WI38 (cell line): ENCODE results near the gene CFAP410.
A peak's percentile ranks its signal among the peaks of the same experiment; 100 is the strongest.
"Not testable (repeated sequence)": the region's sequence is repeated elsewhere in the genome, so short reads cannot be mapped to it uniquely, and the experiment has no call there.

ENCODE experiments used
- H3K4me3 ChIP-seq: 2 replicates; pipeline ENCODE4 v1.5.1; 2011; ENCODE audit warnings: low read depth, mild to moderate bottlenecking, control low read depth, low read length
- TF ChIP-seq, protein P1 (sequence below): IDR thresholded peaks from 2 replicates; pipeline ENCODE4 v1.5.1; 2012; ENCODE audit warnings: low read depth, mild to moderate bottlenecking, control low read depth, low read length

CFAP410 gene

DNA sequence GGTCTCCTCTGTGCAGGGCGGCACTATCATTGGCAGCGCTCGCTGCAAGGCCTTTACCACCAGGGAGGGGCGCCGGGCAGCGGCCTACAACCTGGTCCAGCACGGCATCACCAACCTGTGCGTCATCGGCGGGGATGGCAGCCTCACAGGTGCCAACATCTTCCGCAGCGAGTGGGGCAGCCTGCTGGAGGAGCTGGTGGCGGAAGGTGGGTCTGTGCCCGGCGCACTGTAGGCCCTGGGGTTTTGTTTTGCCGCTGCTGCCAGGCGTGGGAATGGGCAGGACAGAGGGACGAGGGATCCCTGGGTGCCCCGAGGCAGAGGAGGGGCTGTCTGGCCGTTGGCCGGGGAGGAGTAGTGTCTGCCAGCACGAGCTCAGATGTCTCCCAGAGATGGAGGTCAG is 27.1 kb downstream of the CFAP410 start:
- H3K4me3 ChIP-seq, result no peak overlapping the region
- TF ChIP-seq, protein P1, sequence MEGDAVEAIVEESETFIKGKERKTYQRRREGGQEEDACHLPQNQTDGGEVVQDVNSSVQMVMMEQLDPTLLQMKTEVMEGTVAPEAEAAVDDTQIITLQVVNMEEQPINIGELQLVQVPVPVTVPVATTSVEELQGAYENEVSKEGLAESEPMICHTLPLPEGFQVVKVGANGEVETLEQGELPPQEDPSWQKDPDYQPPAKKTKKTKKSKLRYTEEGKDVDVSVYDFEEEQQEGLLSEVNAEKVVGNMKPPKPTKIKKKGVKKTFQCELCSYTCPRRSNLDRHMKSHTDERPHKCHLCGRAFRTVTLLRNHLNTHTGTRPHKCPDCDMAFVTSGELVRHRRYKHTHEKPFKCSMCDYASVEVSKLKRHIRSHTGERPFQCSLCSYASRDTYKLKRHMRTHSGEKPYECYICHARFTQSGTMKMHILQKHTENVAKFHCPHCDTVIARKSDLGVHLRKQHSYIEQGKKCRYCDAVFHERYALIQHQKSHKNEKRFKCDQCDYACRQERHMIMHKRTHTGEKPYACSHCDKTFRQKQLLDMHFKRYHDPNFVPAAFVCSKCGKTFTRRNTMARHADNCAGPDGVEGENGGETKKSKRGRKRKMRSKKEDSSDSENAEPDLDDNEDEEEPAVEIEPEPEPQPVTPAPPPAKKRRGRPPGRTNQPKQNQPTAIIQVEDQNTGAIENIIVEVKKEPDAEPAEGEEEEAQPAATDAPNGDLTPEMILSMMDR, result no peak

DNA sequence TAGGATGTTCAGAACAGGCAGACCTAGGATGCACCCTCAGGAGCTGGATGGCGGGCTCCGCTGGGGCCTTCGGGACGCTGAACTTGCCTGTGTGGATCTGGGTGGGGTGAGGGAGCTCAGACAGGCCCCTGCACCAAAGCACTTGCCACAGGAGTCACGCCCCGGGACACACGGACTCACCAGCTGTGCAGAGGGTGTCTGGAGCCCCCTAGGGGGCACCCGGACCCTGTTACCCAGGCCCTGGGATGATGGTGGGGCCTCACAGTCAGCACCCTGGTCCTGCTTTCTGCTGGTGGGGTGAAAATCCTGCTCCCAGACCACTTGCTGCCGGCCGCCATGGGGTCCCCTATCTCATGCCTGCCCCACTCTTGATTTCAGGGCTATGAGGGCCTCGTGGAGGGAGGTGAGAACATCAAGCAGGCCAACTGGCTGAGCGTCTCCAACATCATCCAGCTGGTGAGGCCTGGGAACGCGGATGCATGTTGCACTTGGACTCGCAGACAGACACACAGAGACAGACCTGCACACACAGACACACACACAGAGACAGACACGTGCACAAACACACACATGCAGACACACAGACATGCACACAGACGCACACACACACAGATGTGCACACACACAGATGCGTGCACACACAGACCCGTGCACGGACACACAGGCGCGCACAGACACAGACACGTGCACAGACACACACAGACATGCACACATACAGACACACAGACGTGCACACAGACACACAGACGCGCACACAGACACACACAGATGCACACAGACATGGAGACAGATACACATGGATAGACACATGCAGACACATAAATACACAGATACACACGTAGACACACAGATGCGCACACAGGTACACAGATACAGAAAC is 28.3 kb downstream of the CFAP410 start:
- TF ChIP-seq, protein P1, result no peak

DNA sequence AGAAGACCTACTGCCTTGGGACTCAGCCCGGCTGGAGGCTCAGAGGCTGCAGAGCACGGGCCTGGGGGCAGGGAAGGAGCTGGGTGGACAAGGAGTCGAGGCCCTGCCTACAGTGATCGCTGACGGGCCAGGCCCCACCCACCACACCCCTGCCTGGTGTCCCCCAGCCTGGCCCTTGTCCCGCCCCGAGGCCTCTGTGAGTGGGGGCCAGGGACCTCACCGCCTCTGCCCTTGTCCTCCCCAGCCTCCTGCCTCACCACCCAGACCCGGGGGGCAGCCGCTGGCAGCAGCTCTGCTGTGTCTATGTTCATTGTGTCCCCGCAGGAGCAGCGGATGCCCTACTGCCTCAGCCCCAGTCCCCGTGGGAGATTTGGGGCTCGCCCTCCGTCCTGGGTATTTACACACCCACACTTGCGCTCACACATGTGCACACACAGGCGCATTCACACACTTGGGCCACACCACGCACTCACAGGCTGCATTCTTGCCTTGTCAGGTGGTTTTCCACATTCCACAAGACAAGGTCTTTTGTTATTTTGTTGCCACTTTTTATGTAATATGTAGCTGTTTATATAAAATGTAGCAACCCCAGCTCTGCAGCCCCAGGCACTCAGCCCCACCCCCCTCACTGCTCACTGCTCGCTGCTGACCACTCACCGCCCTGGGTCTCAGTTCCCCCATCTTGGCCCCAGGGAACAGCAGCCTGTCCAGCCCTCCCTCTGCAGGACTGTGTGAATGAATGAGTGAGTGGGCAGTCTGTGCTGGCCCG is 32.1 kb downstream of the CFAP410 start:
- H3K4me3 ChIP-seq, result no peak overlapping the region
- TF ChIP-seq, protein P1, result no peak

More for the DNA sequence above, 28.3 kb downstream of the CFAP410 start:
- H3K4me3 ChIP-seq, result no peak overlapping the region

DNA sequence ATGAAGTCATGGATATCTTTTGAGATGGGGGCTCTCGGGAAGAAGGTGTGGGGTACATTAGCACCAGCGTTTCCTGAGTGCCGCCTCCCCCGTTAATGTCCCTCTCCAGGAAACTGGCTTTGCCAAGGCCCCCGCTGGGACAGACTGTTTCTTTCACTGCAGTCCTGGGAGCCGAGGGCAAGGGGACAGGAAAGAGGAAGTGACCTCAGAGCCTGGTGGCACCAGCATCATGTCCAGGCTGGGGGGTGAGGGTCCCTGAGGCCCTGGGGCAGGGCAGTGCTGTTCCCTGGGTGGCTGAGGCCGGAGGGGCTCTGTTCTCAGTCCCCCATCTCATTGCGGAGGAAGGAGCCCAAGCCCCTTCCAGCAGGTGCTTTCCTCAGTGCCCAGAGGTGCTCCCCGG is 33.5 kb downstream of the CFAP410 start:
- TF ChIP-seq, protein P1, result no peak
- no peak overlapping the region for H3K4me3 ChIP-seq

DNA sequence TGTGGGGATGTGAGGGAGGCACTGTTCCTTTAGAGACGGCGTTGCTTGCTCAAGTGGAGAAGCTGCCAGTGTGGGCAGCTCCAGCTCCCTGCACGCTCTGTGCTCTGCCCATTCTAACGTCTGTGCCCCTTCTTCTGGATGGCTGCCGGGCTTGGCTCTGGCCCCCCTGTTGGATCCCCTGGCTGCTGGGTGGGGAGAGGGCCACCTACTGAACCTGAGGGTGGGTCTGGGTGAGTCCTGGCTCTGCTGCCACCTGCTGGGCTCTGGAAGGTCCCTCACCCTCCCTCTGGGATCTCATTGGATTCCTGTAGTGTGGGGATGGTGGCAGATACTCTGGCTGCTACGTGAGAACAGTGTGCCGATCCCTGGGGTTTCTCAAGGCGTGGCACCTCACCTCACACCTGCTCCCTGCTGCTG is 34.3 kb downstream of the CFAP410 start:
- no peak overlapping the region for H3K4me3 ChIP-seq
- TF ChIP-seq, protein P1, result peak; percentile 66

DNA sequence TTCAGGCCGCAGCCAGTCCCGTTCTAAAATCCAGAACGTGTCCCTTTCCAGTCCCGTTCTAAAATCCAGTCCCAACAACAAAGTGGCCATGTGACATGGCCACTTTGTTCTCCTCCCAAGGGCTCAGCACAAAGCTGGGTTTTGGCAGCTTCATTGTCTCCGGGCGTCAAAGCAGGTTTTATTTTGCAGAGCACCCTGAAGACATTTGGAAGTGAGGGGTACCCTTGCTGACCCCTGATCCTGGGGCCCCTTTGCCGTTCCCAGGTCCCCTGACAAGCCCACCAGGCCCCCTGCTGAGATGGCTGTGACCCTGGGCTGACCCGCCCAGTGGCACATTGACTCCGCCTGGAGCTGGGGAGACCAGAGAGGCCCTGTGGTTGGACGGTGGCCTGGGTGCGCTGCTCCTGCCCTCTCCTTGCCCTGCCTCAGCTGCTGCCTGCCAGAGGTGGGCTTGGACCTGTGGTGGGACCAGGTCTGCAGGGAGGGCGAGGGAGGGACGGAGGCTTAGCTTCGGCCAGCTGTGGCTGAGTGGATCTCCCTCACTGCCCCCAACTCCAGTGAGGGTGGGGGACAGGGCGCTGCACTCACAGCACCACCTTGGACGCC is 35.1 kb downstream of the CFAP410 start:
- TF ChIP-seq, protein P1, result no peak
- H3K4me3 ChIP-seq, result no peak overlapping the region

DNA sequence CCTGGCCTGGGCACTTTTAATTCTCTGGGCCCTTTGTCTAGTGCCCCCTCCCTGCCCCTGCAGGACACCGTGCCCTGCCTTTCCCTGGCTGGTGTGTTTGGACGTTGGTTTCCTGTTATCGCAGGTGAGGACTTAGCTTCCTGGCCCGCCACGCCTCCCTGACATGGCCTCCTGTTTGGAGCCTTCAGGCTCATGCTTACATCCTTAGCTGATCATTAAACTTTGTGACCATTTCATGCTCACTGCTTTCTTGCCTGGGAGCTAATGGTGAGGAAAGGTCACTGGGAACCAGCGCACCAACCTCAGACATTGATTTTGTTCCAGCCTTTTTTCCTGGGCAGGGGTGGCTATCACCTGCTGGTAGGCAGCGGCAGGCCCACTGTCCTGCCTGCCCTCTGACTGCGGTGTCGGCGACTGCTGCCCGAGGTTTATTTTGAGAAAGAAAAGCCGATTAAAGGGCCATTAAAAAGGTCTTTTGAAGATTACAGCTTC is 35.7 kb downstream of the CFAP410 start:
- TF ChIP-seq, protein P1, result no peak
- H3K4me3 ChIP-seq, result no peak overlapping the region

DNA sequence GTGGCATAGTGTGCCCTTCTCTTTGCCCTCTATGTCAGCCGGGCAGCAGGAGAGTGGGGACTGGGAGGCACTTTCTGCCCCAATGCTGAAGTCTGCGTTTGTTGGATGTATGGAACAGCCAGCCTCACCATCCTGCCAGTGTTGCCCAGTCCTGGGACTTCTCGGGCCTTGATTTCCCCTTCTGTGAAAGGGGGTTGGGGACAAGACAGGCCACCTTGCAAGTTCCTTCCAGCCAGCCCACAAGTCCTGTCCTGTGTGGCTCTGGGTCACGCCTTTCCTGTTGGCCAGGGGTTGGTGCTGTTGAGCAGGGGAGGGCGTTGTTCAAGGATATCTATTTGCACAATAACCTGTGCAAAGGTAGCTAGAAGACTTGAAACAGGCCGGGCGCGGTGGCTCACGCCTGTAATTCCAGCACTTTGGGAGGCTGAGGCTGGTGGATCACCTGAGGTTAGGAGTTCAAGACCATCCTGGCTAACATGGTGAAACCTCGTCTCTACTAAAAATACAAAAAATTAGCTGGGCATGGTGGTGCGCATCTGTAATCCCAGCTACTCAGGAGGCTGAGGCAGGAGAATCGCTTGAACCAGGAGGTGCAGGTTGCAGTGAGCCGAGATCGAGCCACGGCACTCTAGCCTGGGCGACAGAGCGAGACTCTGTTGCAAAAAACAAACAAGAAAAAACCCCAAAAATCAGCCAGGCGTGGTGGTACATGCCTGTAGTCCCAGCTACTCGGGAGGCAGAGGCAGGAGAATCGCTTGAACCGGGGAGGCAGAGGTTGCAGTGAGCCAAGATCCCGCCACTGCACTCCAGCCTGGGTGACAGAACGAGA is 36.4 kb downstream of the CFAP410 start:
- H3K4me3 ChIP-seq, result not testable (repeated sequence)
